SIG-M5 (cell line): Measurements from ENCODE around the gene MINDY2.
"Not testable (repeated sequence)": the region's sequence is repeated elsewhere in the genome, so short reads cannot be mapped to it uniquely, and the experiment has no call there.

ENCODE experiments used
- DNase-seq: peaks from one replicate; lab custom pipeline; 2025; lab: John Stamatoyannopoulos, UW

The MINDY2 gene

GRCh38 chr15:58752716-58753115 is 18.4 kb upstream of the MINDY2 start:
- no peak for DNase-seq

GRCh38 chr15:58755350-58755749 is 15.8 kb upstream of the MINDY2 start:
- DNase-seq, result no peak

GRCh38 chr15:58755956-58756355 is 15.1 kb upstream of the MINDY2 start:
- no peak for DNase-seq

GRCh38 chr15:58758141-58758540 is 13.0 kb upstream of the MINDY2 start:
- DNase-seq, result no peak

GRCh38 chr15:58760385-58761009 is 10.6 kb upstream of the MINDY2 start:
- no peak for DNase-seq

- no peak for DNase-seq
These were observed 10.1 kb upstream of the MINDY2 start for GRCh38 chr15:58761010-58761388.

GRCh38 chr15:58762285-58762684 is 8.8 kb upstream of the MINDY2 start:
- DNase-seq, result no peak

GRCh38 chr15:58762731-58763130 is 8.4 kb upstream of the MINDY2 start:
- no peak for DNase-seq

- DNase-seq, result no peak
These were observed 6.6 kb upstream of the MINDY2 start for GRCh38 chr15:58764468-58764867.

GRCh38 chr15:58766290-58766689 is 4.8 kb upstream of the MINDY2 start:
- DNase-seq, result no peak

- DNase-seq, result not testable (repeated sequence)
These were observed 2.5 kb upstream of the MINDY2 start for GRCh38 chr15:58768601-58769004.

GRCh38 chr15:58770519-58770856 is 614 bp upstream of the MINDY2 start:
- DNase-seq, result no peak

GRCh38 chr15:58771621-58772250 is 634 bp downstream of the MINDY2 start:
- no peak for DNase-seq

- DNase-seq, result no peak
These were observed 1.9 kb downstream of the MINDY2 start for GRCh38 chr15:58773024-58773423.

GRCh38 chr15:58775402-58775801 is 4.3 kb downstream of the MINDY2 start:
- DNase-seq, result no peak

GRCh38 chr15:58777107-58777506 is 6.0 kb downstream of the MINDY2 start:
- no peak for DNase-seq

- no peak for DNase-seq
These were observed 8.5 kb downstream of the MINDY2 start for GRCh38 chr15:58779554-58779953.

- no peak for DNase-seq
These were observed 14.3 kb downstream of the MINDY2 start for GRCh38 chr15:58785355-58785754.

GRCh38 chr15:58788056-58788710 is 17.1 kb downstream of the MINDY2 start:
- no peak for DNase-seq

GRCh38 chr15:58793862-58794261 is 22.8 kb downstream of the MINDY2 start:
- no peak for DNase-seq

GRCh38 chr15:58795825-58796224 is 24.7 kb downstream of the MINDY2 start:
- DNase-seq, result no peak

- no peak for DNase-seq
These were observed 26.4 kb downstream of the MINDY2 start for GRCh38 chr15:58797505-58797904.

- no peak for DNase-seq
These were observed 34.0 kb downstream of the MINDY2 start for GRCh38 chr15:58805095-58805494.

GRCh38 chr15:58823267-58823666 is 52.2 kb downstream of the MINDY2 start:
- DNase-seq, result not testable (repeated sequence)
